ENCODE data around the gene DDHD1.

Gene DDHD1

DNA sequence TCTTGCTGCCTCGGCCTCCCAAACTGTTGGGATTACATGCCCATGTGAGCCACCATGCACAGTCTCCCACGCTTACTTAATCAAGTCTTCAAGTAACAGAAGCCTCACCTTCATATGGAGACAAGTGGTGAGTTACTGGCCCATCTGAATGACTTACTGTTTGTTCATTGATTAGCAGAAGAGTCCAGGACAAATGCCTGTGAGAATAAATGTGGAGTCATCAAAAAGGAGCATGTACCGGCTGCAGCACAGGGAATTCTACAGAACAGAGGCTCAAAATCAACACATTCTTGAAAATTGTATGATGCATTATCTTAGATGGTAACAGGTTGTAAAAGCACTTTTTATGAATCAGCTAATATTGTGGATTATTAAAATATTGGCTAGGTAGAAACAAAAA lies 129.8 kb downstream of the DDHD1 start:
- Histone ChIP-seq H3K36me3 (no peaks in the 10 kb centered on the region), H3K27me3 (no peaks in the 10 kb centered on the region), H3K4me3 (ENCODE audit: low read depth, low read length) (no peak overlapping the region), H3K4me1 (no peaks in the 10 kb centered on the region), H3K9me3 (no peaks in the 10 kb centered on the region; the same call in 1 of the 2 replicates)
- TF ChIP-seq, protein P1, sequence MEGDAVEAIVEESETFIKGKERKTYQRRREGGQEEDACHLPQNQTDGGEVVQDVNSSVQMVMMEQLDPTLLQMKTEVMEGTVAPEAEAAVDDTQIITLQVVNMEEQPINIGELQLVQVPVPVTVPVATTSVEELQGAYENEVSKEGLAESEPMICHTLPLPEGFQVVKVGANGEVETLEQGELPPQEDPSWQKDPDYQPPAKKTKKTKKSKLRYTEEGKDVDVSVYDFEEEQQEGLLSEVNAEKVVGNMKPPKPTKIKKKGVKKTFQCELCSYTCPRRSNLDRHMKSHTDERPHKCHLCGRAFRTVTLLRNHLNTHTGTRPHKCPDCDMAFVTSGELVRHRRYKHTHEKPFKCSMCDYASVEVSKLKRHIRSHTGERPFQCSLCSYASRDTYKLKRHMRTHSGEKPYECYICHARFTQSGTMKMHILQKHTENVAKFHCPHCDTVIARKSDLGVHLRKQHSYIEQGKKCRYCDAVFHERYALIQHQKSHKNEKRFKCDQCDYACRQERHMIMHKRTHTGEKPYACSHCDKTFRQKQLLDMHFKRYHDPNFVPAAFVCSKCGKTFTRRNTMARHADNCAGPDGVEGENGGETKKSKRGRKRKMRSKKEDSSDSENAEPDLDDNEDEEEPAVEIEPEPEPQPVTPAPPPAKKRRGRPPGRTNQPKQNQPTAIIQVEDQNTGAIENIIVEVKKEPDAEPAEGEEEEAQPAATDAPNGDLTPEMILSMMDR (IDR thresholded peaks at IDR 0.05; ENCODE audit: low read depth, low read length): no peak
- no peak for DNase-seq

DNA sequence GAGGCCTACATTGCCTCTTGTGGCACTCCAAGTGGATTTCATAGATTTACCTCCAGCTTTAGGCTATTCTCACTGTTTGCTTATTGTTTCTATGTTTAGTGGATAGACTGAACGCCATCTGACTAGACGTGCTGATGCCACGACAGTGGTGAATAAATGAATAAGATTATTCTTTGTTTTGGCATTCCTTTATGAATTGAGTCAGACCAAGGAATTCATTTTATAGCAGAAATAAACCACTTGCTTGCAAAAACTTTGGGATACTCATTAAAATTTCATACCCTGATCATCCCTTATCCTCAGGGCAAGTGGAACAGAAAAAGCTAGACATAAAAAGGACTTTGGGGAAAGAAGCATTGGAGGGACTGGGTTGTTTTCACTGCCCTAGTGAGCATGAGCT lies 130.5 kb downstream of the DDHD1 start:
- Histone ChIP-seq H3K36me3 (no peaks in the 10 kb centered on the region), H3K4me1 (no peaks in the 10 kb centered on the region), H3K4me3 (ENCODE audit: low read depth, low read length) (no peak overlapping the region), H3K27me3 (no peaks in the 10 kb centered on the region), H3K9me3 (no peaks in the 10 kb centered on the region; the same call in 1 of the 2 replicates)
- TF ChIP-seq, protein P1 (IDR thresholded peaks at IDR 0.05; ENCODE audit: low read depth, low read length): no peak
- DNase-seq: no peak

DNA sequence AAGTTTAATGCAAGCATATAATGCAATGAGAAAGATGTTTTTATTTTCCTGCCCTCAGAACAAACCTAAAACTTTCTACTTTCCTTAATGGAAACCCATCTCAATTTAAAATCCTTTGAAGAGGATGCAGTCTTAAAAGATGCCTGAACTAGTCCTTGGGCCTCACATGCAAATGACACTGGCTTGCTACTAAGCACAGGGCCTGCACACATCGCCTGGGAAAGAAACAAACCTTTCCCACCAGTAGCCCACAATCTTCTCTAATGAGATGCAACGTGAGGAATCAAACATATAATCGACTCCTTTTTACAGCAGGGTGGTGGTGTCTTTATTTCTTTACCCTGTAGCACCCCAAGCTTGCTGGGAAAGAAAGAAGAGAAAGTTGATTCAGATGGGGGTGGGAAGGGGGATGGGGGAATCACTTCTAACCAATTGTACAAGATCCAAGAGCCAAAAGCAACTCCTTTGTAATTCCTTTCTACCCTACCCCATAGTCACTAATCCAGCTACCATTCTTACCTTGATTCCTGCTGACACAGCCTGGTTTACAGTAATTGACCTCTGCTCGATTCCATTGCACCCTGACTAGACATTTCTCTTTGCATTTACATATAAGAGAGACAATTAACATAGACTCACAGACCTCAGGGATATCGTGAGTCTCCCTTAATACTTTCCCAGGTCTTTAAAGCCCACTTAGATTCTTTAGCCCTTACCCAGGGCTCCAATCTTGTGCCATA lies 132.8 kb downstream of the DDHD1 start:
- Histone ChIP-seq H3K4me1 (no peaks in the 10 kb centered on the region), H3K36me3 (no peaks in the 10 kb centered on the region), H3K9me3 (no peaks in the 10 kb centered on the region; the same call in 1 of the 2 replicates), H3K27me3 (no peaks in the 10 kb centered on the region), H3K4me3 (ENCODE audit: low read depth, low read length) (no peak overlapping the region)
- TF ChIP-seq, protein P1 (IDR thresholded peaks at IDR 0.05; ENCODE audit: low read depth, low read length): no peak
- no peak for DNase-seq

DNA sequence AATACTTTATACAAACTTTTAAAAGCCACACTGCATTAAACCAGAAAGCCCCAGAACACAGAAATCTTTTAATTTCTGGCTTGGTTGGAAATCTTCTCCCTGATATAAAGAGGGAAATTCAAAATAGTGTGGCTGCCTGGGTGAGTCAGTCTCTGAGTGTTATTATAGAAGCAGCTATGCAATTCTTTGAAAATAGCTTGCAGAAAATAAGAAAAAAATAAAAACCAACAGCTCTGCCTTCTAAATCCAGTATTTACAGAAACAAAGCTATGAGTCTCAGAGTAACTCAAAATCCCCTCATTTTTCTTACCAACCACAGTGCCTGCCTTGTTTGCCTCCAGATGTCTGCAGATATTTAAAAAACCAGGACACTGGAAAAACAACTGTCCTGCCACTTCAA lies 133.7 kb downstream of the DDHD1 start:
- no peaks in the 10 kb centered on the region; the same call in 1 of the 2 replicates for H3K9me3 ChIP-seq

DNA sequence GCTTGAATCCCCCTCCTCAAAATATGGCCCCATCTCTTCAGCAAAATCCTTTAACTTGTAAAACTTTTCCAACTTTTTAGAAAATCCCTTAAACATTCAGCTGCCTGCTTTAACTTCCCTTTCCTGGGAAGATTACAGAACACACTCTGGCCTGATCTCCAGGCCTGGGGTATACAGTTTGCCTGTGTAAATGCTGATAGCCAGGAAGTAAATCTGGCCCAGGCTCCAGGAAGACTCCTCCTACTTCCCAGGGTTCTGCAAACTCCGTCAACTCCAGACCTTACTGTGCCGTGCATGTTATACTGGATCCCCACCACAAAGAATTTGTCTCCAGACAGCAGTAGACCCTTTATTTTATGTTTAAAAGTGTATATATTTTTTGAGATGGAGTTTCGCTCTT lies 135.3 kb downstream of the DDHD1 start:
- Histone ChIP-seq H3K4me1 (no peaks in the 10 kb centered on the region), H3K36me3 (no peaks in the 10 kb centered on the region), H3K27me3 (no peaks in the 10 kb centered on the region), H3K9me3 (no peaks in the 10 kb centered on the region; the same call in 1 of the 2 replicates), H3K4me3 (ENCODE audit: low read depth, low read length) (no peak overlapping the region)
- TF ChIP-seq, protein P1 (IDR thresholded peaks at IDR 0.05; ENCODE audit: low read depth, low read length): no peak
- DNase-seq: no peak

More for the DNA sequence above, 133.7 kb downstream of the DDHD1 start:
- Histone ChIP-seq H3K27me3 (no peaks in the 10 kb centered on the region), H3K4me3 (ENCODE audit: low read depth, low read length) (no peak overlapping the region), H3K4me1 (no peaks in the 10 kb centered on the region), H3K36me3 (no peaks in the 10 kb centered on the region)
- TF ChIP-seq, protein P1 (IDR thresholded peaks at IDR 0.05; ENCODE audit: low read depth, low read length): no peak
- DNase-seq: no peak

DNA sequence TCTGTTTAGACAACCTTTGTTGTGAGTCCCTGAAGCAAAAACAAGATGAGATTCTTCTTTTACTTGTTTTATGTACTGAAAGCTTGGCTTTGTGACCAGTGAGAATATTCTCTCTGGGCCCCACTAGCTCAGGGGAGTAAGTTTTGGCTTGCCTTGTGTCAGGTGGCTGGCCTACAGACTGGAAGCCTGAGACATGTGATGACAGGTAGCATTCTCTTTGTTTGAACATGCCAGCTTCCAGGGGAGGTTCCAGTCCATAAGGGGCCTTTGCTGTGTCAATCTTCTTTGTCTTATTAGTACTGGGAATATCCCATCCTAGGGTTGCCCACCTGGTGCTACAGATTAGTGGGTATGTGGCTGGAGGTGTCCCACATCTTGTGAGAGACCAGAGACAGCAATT lies 136.2 kb downstream of the DDHD1 start:
- no peak overlapping the region for H3K4me3 ChIP-seq (ENCODE audit: low read depth, low read length)
- no peaks in the 10 kb centered on the region for H3K27me3 ChIP-seq
- H3K36me3 ChIP-seq: no peaks in the 10 kb centered on the region
- no peaks in the 10 kb centered on the region for H3K4me1 ChIP-seq
- no peaks in the 10 kb centered on the region; the same call in 1 of the 2 replicates for H3K9me3 ChIP-seq
- DNase-seq: no peak
- TF ChIP-seq, protein P1 (IDR thresholded peaks at IDR 0.05; ENCODE audit: low read depth, low read length): no peak

All from BE2C (cell line).